Neural progenitor cell (in vitro differentiated cells): ENCODE results near the gene SHISAL2A. TPM values are rescaled to one million over a fixed set of nuclear protein-coding genes. Genes with fewer than 3 reads are reported as not detected.

ENCODE experiments used
- DNase-seq: peaks from one replicate; pipeline ENCODE4 v3.0.0-alpha.2; 2016; ENCODE audit warnings: low spot score
- H2AFZ ChIP-seq: fragments of 200-600 bp; sonication (generic); replicated peaks from 2 replicates; pipeline ENCODE4 v1.6.1; 2016; ENCODE audit warnings: antibody characterized with exemption
- H3F3A ChIP-seq: fragments of 200-600 bp; sonication (generic); 2 replicates; pipeline ENCODE4 v1.6.1; 2016; ENCODE audit warnings: antibody characterized with exemption, low read depth
- H3K27ac ChIP-seq: fragments of 200-600 bp; sonication (generic); 2 replicates; pipeline ENCODE4 v1.5.1; 2016; ENCODE audit warnings: mild to moderate bottlenecking
- H3K27me3 ChIP-seq: fragments of 200-600 bp; sonication (generic); 2 replicates; pipeline ENCODE4 v1.6.1; 2016; ENCODE audit warnings: mild to moderate bottlenecking, moderate library complexity
- H3K36me3 ChIP-seq: fragments of 200-600 bp; sonication (generic); 2 replicates; pipeline ENCODE4 v1.5.1; 2016
- H3K4me1 ChIP-seq: fragments of 200-600 bp; sonication (generic); 2 replicates; pipeline ENCODE4 v1.6.1; 2016; ENCODE audit warnings: mixed run types
- H3K4me2 ChIP-seq: fragments of 200-600 bp; sonication (generic); 2 replicates; pipeline ENCODE4 v1.6.1; 2016
- H3K4me3 ChIP-seq: fragments of 200-600 bp; sonication (generic); 2 replicates; pipeline ENCODE4 v1.5.1; 2016
- H3K79me2 ChIP-seq: fragments of 200-600 bp; sonication (generic); 2 replicates; pipeline ENCODE4 v1.6.1; 2016; ENCODE audit warnings: low read depth
- H3K9ac ChIP-seq: fragments of 200-600 bp; sonication (generic); 2 replicates; pipeline ENCODE4 v1.6.1; 2016
- H3K9me3 ChIP-seq: fragments of 200-600 bp; sonication (generic); 2 replicates; pipeline ENCODE4 v1.5.1; 2016; ENCODE audit warnings: low read depth
- H4K20me1 ChIP-seq: fragments of 200-600 bp; sonication (generic); 2 replicates; pipeline ENCODE4 v1.6.1; 2016; ENCODE audit warnings: low read depth
- H3K27ac Mint-ChIP-seq: 3 replicates; pipeline ENCODE4 v1.8.0; 2021; ENCODE audit warnings: mixed read lengths
- H3K27me3 Mint-ChIP-seq: 2 replicates; pipeline ENCODE4 v1.8.0; 2022; ENCODE audit warnings: low read depth, mild to moderate bottlenecking, inconsistent platforms, moderate library complexity, mixed read lengths; ENCODE audit not compliant: insufficient read depth
- H3K36me3 Mint-ChIP-seq: 3 replicates; pipeline ENCODE4 v1.8.0; 2021; ENCODE audit warnings: mixed read lengths
- H3K4me1 Mint-ChIP-seq: 3 replicates; pipeline ENCODE4 v1.8.0; 2021; ENCODE audit warnings: mixed read lengths
- H3K4me3 Mint-ChIP-seq: 3 replicates; pipeline ENCODE4 v1.8.0; 2021; ENCODE audit warnings: mild to moderate bottlenecking, moderate library complexity, mixed read lengths
- H3K9me3 Mint-ChIP-seq: 3 replicates; pipeline ENCODE4 v1.8.0; 2020; ENCODE audit warnings: mixed read lengths
- EZH2 ChIP-seq: fragments of 200-600 bp; sonication (generic); IDR thresholded peaks from 2 replicates; pipeline ENCODE4 v1.6.1; 2017; ENCODE audit warnings: antibody characterized with exemption, mild to moderate bottlenecking, moderate library complexity
- EZH2phosphoT487 ChIP-seq: fragments of 200-600 bp; sonication (generic); IDR thresholded peaks from 2 replicates; pipeline ENCODE4 v1.6.1; 2017; ENCODE audit warnings: antibody characterized with exemption
- total RNA-seq: library from RNA; depleted of rRNA; stranded (reverse); fragments of >200 nt; gene quantifications from 2 replicates; pipeline ENCODE4 v1.2.3, GENCODE V29; 2015; ENCODE audit warnings: low replicate concordance
- TF ChIP-seq, protein P1 (sequence below): fragments of 200-600 bp; sonication (generic); IDR thresholded peaks from 2 replicates; pipeline ENCODE4 v1.5.1; 2017; ENCODE audit warnings: antibody characterized with exemption, mild to moderate bottlenecking

The SHISAL2A gene
- total RNA-seq, 1 donor from 2014 or later, result 0.11 TPM

DNA sequence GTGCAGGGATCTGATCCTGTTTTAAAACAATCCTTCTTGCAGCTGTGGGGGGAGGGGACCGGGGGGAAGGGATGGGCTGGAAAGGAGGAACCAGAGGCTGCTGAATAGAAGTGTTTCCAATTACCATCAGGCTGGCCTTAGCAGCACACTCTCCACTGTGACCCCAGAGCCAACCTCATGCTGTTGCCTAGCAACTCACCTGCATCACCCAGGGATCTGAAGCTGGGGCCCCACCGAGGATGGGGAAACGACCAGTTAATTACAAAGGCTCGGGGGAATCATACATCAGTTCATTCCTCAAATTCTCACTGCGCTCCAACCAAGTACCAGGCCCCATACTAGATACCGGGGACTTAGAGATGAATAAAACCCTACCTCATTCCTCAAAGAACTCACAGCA, 42.7 kb upstream of the SHISAL2A start:
- peaks cover 53% of the 10 kb centered on the region for H3K4me1 ChIP-seq
- peak overlapping the region; percentile 80 for H3K27ac Mint-ChIP-seq
- no peaks in the 10 kb centered on the region for H4K20me1 ChIP-seq
- no peak overlapping the region for H3K9ac ChIP-seq
- peak overlapping the region; percentile 18 for H3K4me3 Mint-ChIP-seq
- H3K27me3 Mint-ChIP-seq, result peaks cover 8% of the 10 kb centered on the region
- H3K9me3 ChIP-seq, result no peaks in the 10 kb centered on the region
- H3K36me3 ChIP-seq, result no peaks in the 10 kb centered on the region
- TF ChIP-seq EZH2phosphoT487 (no peak), EZH2 (no peak)
- TF ChIP-seq, protein P1, sequence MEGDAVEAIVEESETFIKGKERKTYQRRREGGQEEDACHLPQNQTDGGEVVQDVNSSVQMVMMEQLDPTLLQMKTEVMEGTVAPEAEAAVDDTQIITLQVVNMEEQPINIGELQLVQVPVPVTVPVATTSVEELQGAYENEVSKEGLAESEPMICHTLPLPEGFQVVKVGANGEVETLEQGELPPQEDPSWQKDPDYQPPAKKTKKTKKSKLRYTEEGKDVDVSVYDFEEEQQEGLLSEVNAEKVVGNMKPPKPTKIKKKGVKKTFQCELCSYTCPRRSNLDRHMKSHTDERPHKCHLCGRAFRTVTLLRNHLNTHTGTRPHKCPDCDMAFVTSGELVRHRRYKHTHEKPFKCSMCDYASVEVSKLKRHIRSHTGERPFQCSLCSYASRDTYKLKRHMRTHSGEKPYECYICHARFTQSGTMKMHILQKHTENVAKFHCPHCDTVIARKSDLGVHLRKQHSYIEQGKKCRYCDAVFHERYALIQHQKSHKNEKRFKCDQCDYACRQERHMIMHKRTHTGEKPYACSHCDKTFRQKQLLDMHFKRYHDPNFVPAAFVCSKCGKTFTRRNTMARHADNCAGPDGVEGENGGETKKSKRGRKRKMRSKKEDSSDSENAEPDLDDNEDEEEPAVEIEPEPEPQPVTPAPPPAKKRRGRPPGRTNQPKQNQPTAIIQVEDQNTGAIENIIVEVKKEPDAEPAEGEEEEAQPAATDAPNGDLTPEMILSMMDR, result no peak
- H3K4me3 ChIP-seq, result peak overlapping the region; percentile 33
- H3K27ac ChIP-seq, result peak overlapping the region; percentile 77
- no peaks in the 10 kb centered on the region for H3K36me3 Mint-ChIP-seq
- no peak overlapping the region for H2AFZ ChIP-seq
- H3K9me3 Mint-ChIP-seq, result no peaks in the 10 kb centered on the region
- H3K4me2 ChIP-seq, result peak overlapping the region; percentile 74
- H3K4me1 Mint-ChIP-seq, result peaks cover 64% of the 10 kb centered on the region
- peak; percentile 90 for DNase-seq
- peaks cover 21% of the 10 kb centered on the region for H3F3A ChIP-seq
- H3K27me3 ChIP-seq, result no peaks in the 10 kb centered on the region
- H3K79me2 ChIP-seq, result no peaks in the 10 kb centered on the region

DNA sequence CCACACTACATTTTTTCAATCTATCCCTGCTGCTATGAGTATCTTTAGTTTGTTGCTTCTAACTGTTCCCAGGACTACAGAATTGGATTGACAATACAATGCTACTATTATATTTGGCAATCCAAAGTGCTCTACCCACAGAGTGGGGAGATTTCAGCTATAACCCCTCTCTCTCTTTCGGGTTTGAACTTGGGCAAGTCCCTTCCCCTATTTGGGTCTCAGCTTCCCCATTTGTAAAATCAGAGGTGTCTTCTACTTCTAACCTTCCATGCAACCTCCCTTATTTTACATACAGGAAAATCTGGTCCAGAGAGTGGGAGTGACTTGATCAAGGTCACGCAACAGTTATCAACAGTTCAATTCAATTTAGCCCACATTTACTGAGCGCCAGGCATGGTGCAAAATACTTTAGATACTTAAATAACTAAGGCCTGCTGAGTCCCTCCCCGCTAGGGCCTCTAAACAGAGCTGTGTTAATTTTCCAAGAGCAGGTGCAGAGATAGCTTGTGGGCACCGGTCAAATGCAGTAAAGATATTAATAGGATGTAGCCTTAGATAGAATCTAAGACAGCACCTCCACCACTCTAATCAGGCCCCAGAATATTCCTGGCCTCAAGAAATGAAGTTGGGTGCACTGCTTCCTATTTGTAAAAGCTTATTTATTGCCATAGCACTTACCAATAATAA, 40.2 kb upstream of the SHISAL2A start:
- Histone ChIP-seq H3K4me3 (no peak overlapping the region), H3K9ac (no peak overlapping the region), H3K4me1 (peaks cover 43% of the 10 kb centered on the region), H3K9me3 (no peaks in the 10 kb centered on the region), H3K4me2 (no peak overlapping the region), H3K27ac (no peak overlapping the region), H3F3A (peaks cover 21% of the 10 kb centered on the region), H4K20me1 (no peaks in the 10 kb centered on the region), H3K36me3 (no peaks in the 10 kb centered on the region), H3K27me3 (no peaks in the 10 kb centered on the region), H2AFZ (no peak overlapping the region), H3K79me2 (no peaks in the 10 kb centered on the region)
- DNase-seq, result no peak
- Mint-ChIP-seq H3K27ac (peak overlapping the region; percentile 44), H3K9me3 (no peaks in the 10 kb centered on the region), H3K27me3 (peaks cover 8% of the 10 kb centered on the region), H3K4me3 (no peak overlapping the region), H3K36me3 (no peaks in the 10 kb centered on the region), H3K4me1 (peaks cover 55% of the 10 kb centered on the region)
- TF ChIP-seq, protein P1, result no peak
- TF ChIP-seq EZH2 (no peak), EZH2phosphoT487 (no peak)

DNA sequence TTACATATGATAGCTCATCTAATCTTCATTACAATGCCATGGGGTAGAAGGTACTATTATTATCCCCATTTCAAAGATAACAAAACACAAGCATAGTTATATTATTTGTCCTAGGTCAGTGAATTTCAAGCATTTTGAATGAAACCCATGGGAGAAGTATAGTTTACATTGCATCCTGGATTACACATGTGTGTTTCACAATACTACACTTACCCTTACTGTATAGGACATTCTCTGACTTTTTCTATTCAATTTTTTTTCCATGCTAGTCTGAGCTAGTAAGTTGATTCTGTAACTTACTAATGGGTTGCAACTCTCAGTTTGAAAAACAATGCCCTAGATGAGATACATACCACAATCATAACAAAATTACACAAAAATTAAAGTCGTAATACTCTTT, 39.5 kb upstream of the SHISAL2A start:
- H3K27me3 ChIP-seq, result no peaks in the 10 kb centered on the region
- no peak overlapping the region for H3K4me3 ChIP-seq
- H3K4me2 ChIP-seq, result no peak overlapping the region
- no peak overlapping the region for H2AFZ ChIP-seq
- H3K9ac ChIP-seq, result no peak overlapping the region
- no peaks in the 10 kb centered on the region for H3K9me3 Mint-ChIP-seq
- no peak overlapping the region for H3K27ac ChIP-seq
- peaks cover 21% of the 10 kb centered on the region for H3F3A ChIP-seq
- no peak overlapping the region for H3K4me3 Mint-ChIP-seq
- H3K27me3 Mint-ChIP-seq, result peaks cover 10% of the 10 kb centered on the region
- no peaks in the 10 kb centered on the region for H3K36me3 ChIP-seq
- no peaks in the 10 kb centered on the region for H3K9me3 ChIP-seq
- TF ChIP-seq EZH2phosphoT487 (no peak), EZH2 (no peak)
- TF ChIP-seq, protein P1, result no peak
- DNase-seq, result no peak
- peaks cover 38% of the 10 kb centered on the region for H3K4me1 ChIP-seq
- no peaks in the 10 kb centered on the region for H3K79me2 ChIP-seq
- H3K27ac Mint-ChIP-seq, result no peak overlapping the region
- peaks cover 52% of the 10 kb centered on the region for H3K4me1 Mint-ChIP-seq
- H4K20me1 ChIP-seq, result no peaks in the 10 kb centered on the region
- no peaks in the 10 kb centered on the region for H3K36me3 Mint-ChIP-seq
